ENCODE results near the gene PRR19. TPM values are rescaled to one million over a fixed set of nuclear protein-coding genes. Genes with fewer than 3 reads are reported as not detected.

The PRR19 gene
- polyA plus RNA-seq, 1 donor from 2014 or later: 2.4 TPM

DNA sequence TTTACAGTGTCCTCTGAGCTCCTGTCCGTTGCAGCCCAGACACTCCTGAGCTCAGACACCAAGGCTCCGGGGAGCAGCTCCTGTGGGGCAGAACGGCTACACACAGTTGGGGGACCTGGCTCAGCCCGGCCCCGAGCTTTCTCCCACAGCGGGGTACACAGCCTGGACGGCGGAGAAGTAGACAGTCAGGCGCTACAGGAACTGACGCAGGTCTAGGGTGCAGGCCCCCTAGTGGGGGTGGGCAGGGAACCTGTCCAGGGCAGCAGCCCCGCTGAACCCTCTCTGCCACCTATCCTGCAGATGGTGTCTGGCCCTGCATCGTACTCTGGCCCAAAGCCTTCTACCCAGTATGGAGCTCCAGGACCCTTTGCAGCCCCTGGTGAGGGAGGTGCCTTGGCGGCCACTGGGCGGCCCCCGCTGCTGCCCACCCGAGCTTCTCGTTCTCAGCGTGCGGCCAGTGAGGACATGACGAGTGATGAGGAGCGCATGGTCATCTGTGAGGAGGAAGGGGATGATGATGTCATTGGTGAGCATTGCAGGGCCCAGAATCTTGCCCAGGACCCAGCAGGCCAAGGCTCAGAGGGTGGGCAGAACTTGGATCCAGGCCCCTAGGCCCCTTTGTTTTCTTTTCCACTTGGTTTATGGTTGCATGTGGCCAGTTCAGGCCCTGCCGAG is 12.9 kb upstream of the PRR19 start:
- Histone ChIP-seq H2AFZ (ENCODE audit: low read depth, low read length) (no peak overlapping the region), H3K79me2 (replicated peaks; ENCODE audit: insufficient read depth, low read length) (peaks cover 20% of the 10 kb centered on the region), H4K20me1 (ENCODE audit: insufficient read depth) (peaks cover 10% of the 10 kb centered on the region), H3F3A (ENCODE audit: insufficient read depth, low read length, poor library complexity, severe bottlenecking) (no peaks in the 10 kb centered on the region), H3K27ac (ENCODE audit: low read length) (no peak overlapping the region), H3K27me3 (ENCODE audit: insufficient read depth, low read depth, low read length) (no peaks in the 10 kb centered on the region), H3K9me2 (ENCODE audit: insufficient read depth, low read length) (no peaks in the 10 kb centered on the region), H3K9ac (ENCODE audit: low read length) (no peak overlapping the region), H3K9me3 (ENCODE audit: low read length) (no peaks in the 10 kb centered on the region), H3K4me2 (ENCODE audit: low read length) (no peak overlapping the region), H3K36me3 (ENCODE audit: insufficient read depth, low read length) (peaks cover 6% of the 10 kb centered on the region), H3K4me3 (ENCODE audit: low read length) (no peak overlapping the region)
- TF ChIP-seq TAF1 (IDR thresholded peaks at IDR 0.05; ENCODE audit: low read depth): no peak
- TF ChIP-seq SMC3 (conservative IDR thresholded peaks at IDR 0.05; ENCODE audit: poor library complexity): no peak
- TF ChIP-seq EZH2 (IDR thresholded peaks at IDR 0.05; ENCODE audit: borderline replicate concordance, insufficient read depth, low read length, poor library complexity, severe bottlenecking): no peak
- TF ChIP-seq MXI1 (conservative IDR thresholded peaks at IDR 0.05; ENCODE audit: poor library complexity, severe bottlenecking): no peak
- no peak for TF ChIP-seq RAD21 (conservative IDR thresholded peaks at IDR 0.05)
- TF ChIP-seq, protein P1, sequence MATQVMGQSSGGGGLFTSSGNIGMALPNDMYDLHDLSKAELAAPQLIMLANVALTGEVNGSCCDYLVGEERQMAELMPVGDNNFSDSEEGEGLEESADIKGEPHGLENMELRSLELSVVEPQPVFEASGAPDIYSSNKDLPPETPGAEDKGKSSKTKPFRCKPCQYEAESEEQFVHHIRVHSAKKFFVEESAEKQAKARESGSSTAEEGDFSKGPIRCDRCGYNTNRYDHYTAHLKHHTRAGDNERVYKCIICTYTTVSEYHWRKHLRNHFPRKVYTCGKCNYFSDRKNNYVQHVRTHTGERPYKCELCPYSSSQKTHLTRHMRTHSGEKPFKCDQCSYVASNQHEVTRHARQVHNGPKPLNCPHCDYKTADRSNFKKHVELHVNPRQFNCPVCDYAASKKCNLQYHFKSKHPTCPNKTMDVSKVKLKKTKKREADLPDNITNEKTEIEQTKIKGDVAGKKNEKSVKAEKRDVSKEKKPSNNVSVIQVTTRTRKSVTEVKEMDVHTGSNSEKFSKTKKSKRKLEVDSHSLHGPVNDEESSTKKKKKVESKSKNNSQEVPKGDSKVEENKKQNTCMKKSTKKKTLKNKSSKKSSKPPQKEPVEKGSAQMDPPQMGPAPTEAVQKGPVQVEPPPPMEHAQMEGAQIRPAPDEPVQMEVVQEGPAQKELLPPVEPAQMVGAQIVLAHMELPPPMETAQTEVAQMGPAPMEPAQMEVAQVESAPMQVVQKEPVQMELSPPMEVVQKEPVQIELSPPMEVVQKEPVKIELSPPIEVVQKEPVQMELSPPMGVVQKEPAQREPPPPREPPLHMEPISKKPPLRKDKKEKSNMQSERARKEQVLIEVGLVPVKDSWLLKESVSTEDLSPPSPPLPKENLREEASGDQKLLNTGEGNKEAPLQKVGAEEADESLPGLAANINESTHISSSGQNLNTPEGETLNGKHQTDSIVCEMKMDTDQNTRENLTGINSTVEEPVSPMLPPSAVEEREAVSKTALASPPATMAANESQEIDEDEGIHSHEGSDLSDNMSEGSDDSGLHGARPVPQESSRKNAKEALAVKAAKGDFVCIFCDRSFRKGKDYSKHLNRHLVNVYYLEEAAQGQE (IDR thresholded peaks at IDR 0.05; ENCODE audit: borderline replicate concordance): no peak
- TF ChIP-seq, protein P2, sequence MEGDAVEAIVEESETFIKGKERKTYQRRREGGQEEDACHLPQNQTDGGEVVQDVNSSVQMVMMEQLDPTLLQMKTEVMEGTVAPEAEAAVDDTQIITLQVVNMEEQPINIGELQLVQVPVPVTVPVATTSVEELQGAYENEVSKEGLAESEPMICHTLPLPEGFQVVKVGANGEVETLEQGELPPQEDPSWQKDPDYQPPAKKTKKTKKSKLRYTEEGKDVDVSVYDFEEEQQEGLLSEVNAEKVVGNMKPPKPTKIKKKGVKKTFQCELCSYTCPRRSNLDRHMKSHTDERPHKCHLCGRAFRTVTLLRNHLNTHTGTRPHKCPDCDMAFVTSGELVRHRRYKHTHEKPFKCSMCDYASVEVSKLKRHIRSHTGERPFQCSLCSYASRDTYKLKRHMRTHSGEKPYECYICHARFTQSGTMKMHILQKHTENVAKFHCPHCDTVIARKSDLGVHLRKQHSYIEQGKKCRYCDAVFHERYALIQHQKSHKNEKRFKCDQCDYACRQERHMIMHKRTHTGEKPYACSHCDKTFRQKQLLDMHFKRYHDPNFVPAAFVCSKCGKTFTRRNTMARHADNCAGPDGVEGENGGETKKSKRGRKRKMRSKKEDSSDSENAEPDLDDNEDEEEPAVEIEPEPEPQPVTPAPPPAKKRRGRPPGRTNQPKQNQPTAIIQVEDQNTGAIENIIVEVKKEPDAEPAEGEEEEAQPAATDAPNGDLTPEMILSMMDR (IDR thresholded peaks at IDR 0.05; ENCODE audit: poor library complexity, severe bottlenecking): no peak
- no peak for TF ChIP-seq POLR2AphosphoS5 (IDR thresholded peaks at IDR 0.05)
- no peak for TF ChIP-seq EP300 (conservative IDR thresholded peaks at IDR 0.05; ENCODE audit: poor library complexity, severe bottlenecking)

DNA sequence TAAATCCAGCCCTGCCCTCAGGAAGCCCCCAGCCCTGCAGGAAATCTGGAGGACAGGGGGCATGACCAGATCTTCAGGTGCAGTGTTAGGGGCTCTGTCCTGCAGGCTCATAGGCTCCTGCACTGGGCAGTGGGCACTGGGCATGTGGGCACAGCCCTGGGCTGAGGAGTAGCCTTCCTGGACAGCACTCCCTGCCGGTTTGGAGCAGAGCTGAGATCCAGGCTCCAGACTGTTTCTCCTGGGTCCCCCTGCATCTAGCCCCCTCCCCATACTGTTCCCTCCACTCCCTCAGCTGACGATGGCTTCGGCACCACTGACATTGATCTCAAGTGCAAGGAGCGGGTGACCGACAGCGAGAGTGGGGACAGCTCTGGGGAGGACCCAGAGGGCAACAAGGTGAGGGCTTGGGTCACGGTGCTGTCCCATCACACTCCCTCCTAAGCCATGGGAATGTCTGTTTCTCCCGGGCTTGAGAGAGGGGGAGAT is 12.3 kb upstream of the PRR19 start:
- Histone ChIP-seq H3K4me2 (ENCODE audit: low read length) (no peak overlapping the region), H3F3A (ENCODE audit: insufficient read depth, low read length, poor library complexity, severe bottlenecking) (no peaks in the 10 kb centered on the region), H3K9me3 (ENCODE audit: low read length) (no peaks in the 10 kb centered on the region), H4K20me1 (ENCODE audit: insufficient read depth) (peaks cover 12% of the 10 kb centered on the region), H2AFZ (ENCODE audit: low read depth, low read length) (no peak overlapping the region), H3K9ac (ENCODE audit: low read length) (no peak overlapping the region), H3K36me3 (ENCODE audit: insufficient read depth, low read length) (peaks cover 6% of the 10 kb centered on the region), H3K27ac (ENCODE audit: low read length) (no peak overlapping the region), H3K4me3 (ENCODE audit: low read length) (no peak overlapping the region), H3K79me2 (replicated peaks; ENCODE audit: insufficient read depth, low read length) (peaks cover 18% of the 10 kb centered on the region), H3K27me3 (ENCODE audit: insufficient read depth, low read depth, low read length) (no peaks in the 10 kb centered on the region), H3K9me2 (ENCODE audit: insufficient read depth, low read length) (no peaks in the 10 kb centered on the region)
- TF ChIP-seq SMC3 (conservative IDR thresholded peaks at IDR 0.05; ENCODE audit: poor library complexity) (no peak), MXI1 (conservative IDR thresholded peaks at IDR 0.05; ENCODE audit: poor library complexity, severe bottlenecking) (no peak), TAF1 (IDR thresholded peaks at IDR 0.05; ENCODE audit: low read depth) (no peak), RAD21 (conservative IDR thresholded peaks at IDR 0.05) (no peak), EZH2 (IDR thresholded peaks at IDR 0.05; ENCODE audit: borderline replicate concordance, insufficient read depth, low read length, poor library complexity, severe bottlenecking) (no peak), POLR2AphosphoS5 (IDR thresholded peaks at IDR 0.05) (no peak)
- TF ChIP-seq, protein P1 (IDR thresholded peaks at IDR 0.05; ENCODE audit: borderline replicate concordance): no peak
- TF ChIP-seq, protein P2 (IDR thresholded peaks at IDR 0.05; ENCODE audit: poor library complexity, severe bottlenecking): no peak

All from neural cell (in vitro differentiated cells).